GM18517 (cell line): Measurements from ENCODE around the gene RHOA.
"Not testable (repeated sequence)": the region's sequence is repeated elsewhere in the genome, so short reads cannot be mapped to it uniquely, and the experiment has no call there.

Experiments used
- ATAC-seq: cut with Tn5 transposase; IDR thresholded peaks from one replicate; pipeline ENCODE4 v1.9.1; 2021; ENCODE audit warnings: mild to moderate bottlenecking, moderate library complexity; ENCODE audit not compliant: unreplicated experiment

The RHOA gene

GRCh38 chr3:49412632-49413337 lies 1.0 kb upstream of the RHOA start:
- no peak for ATAC-seq

DNA sequence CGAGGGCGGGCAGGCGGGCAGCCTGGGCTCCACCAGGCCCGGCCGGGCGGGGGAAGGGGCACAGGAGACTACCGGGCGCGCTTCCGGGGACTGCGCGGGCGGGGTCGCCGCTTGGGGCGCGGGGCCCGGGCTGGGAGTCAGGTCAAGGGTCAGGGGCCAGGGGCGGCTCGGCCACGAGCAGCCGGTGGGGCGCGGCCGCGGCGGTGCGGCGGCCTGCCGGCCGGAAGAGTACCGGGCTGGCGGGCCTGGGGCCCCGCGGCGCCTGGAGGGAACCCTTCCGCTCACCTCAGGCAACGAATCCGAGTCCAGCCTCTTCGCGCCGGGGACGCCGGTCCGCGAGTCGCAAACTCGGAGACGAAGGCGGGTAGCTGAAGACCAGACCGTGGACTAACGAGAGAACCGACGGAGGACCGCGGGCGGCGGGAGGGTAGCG lies 225 bp downstream of the RHOA start:
- ATAC-seq: peak; percentile 17

DNA sequence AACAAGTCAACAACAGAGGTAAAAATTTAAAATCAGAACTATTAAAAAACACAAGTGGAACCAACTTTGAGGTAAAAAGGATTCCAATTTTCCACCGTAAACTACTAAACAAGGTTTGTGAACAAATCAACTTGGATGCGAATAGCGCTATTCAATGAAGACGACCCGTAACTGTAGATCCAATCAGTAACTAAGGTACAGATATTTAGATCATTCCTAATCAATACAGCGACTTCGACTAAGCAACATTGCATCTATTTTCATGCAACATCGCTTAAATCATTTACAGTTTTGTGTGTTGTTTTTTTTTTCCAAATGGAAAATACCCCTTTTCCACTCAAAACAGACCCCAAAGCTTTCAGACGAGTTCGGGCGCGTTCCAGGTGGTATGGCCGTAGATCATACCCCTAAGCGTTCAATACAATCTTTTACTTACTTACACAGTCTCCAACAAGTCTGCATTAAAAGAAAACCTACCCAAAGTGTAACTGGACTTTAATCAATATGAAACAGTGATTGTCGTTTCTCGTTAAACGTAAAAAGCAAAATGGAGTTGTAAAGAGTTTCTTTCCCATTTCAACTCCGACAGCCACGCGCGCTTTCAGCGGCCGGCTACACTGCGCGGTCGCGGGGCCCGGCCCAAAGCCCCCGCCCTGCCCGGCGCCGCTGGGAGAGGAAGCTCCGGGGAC lies 786 bp downstream of the RHOA start:
- no peak for ATAC-seq

DNA sequence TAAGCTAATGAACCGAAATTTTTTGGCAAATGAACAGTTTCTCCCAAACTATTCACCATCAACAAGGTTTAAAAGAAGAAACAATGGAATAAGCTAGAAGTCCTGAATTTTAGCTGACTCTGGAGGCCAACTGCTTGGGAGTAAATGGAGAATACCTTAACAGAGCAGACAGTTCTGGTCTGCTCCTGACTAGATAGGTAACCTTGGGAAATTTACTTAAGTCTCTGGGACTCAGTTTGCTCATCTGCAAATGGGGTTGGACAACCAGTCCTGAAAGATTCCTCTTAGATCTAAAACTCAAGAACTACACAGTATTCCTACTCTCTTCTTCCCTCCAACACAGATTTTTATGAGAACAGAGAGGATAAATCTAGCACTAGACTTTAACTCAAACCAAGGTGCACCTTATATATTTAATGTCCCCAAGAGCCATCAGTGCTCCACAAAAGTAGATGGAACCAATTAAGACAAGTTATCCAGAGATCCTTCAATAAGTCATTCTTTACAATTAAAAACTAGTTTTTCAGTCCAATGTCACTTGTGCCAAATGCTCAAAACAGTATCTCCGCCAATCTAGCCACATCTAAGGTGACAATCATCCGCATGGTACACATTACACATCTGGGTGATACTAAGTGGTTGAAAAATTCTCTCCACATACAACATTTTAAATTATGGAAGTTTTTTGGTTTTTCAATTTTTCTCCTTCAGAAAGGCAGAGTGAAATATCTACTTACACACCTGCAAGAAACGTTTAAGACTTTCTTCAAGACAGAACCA lies 1.5 kb downstream of the RHOA start:
- ATAC-seq: no peak

DNA sequence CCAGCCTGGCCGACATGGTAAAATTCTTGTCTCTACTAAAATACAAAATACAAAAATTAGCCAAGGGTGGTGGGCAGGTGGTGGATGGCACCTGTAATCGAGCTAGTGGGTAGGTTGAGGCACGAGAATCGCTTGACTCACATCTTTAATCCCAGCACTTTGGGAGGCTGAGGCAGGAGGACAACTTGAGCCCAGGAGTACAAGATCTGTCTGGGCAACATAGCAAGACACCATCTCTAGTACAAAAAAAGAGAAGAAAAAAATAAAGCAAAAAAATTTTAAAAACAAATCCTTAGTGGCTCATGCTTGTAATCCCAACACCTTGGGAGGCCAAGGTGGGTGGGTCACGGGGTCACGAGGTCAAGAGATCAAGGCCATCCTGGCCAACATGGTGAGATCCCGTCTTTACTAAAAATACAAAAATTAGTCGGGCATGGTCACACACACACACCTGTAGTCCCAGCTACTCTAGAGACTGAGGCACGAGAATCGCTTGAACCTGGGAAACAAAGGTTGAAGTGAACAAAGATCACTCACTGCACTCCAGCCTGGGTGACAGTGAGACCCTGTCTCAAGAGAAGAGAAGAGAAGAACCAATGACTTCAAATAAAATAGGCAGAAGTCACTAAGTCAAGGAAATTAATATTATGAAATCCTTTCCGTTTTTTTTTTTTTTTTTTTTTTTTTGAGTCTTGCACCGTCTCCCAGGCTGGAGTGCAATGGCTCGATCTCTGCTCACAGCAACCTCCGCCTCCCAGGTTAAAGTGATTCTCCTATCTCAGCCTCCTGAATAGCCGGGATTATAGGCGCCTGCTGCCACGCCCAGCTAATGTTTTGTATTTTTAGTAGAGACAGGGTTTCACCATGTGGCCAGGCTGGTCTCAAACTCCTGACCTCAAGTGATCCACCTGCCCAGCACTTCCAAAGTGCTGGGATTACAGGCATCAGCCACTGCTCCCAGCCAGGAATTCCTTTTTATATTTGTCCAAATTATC lies 4.9 kb downstream of the RHOA start:
- ATAC-seq: no peak

DNA sequence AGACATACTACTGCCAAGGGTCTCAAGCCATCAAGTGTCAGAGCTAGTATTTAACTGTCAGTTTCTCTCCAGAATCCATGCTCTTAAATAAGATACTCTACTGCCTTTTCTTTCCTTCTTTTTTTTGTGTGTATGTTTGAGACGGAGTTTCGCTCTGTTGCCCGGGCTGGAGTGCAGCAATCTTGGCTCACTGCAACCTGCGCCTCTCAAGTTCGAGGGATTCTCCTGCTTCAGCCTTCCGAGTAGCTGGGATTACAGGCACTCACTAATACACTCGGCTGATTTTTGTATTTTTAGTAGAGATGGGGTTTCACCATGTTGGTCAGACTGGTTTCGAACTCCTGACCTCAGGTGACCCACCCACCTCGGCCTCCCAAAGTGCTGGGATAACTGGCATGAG lies 6.2 kb downstream of the RHOA start:
- ATAC-seq: not testable (repeated sequence)

DNA sequence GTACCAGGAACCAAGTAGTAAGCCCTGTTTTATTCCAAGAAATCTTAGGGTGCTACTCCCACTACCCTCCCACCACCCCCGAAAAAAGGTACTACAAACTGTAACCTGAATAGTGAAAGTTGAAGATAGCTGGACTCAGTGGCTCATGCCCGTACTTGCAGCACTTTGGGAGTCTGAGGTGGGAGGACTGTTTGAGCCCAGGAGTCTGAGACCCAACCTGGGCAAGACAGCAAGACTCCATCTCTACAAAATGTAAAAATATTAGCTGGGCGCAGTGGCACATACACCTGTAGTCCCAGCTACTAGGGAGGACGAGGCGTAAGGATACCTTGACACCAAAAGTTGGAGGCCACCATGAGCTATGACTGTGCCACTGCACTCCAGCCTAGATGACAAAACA lies 7.9 kb downstream of the RHOA start:
- ATAC-seq: no peak

DNA sequence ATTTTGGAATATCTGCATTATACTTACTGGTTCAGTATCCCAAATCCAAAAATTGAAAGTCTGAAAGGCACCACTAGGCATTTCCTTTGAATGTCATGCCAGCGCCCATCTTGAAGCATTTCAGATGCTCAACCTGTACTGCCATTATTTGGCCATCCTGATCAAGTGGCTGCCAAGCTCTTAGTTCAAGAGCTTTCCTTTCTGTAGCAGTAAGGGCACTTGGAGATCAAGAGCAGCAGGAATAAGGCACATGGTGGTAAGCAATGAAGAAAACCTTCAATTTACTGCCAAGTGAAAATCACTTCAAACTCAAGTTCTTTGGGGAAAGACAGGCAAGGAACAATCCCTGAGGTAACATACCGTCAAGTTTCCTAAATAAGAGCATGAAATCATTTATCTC lies 10.0 kb downstream of the RHOA start:
- ATAC-seq: no peak

GRCh38 chr3:49399461-49399860 lies 12.3 kb downstream of the RHOA start:
- no peak for ATAC-seq

DNA sequence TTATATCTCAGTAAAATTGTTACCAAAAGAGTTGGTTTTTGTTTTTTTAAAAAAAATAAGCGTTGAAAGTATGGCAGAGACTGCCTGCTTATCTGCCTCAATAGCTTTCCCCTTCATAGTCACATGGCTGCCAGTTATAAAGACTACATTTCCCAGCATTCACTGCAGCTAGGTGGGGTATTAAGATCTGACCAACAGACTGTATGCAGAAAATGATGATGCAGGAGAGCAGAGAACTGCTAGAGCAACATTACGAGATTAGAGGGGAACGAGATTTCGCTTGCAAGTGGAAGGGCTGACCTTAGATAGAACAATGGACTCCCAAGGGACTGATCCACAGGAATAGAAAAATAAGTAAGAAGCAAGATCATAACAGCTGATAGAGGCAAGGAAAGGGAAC lies 14.3 kb downstream of the RHOA start:
- no peak for ATAC-seq

DNA sequence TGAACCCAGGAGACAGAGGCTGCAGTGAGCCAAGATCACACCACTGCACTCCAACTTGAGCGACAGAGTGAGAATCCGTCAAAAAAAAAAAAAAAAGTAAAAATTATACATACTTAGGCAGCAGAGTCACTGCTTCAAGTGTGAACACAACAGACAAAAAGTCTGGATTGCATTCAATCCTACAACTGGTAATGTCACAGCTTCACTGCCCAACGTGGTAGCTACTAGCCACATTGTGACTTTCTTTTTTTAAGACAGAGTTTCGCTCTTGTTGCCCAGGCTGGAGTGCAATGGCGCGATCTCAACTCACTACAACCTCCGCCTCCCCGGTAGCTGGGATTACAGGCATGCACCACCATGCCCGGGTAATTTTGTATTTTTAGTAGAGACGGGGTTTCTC lies 20.5 kb downstream of the RHOA start:
- not testable (repeated sequence) for ATAC-seq

DNA sequence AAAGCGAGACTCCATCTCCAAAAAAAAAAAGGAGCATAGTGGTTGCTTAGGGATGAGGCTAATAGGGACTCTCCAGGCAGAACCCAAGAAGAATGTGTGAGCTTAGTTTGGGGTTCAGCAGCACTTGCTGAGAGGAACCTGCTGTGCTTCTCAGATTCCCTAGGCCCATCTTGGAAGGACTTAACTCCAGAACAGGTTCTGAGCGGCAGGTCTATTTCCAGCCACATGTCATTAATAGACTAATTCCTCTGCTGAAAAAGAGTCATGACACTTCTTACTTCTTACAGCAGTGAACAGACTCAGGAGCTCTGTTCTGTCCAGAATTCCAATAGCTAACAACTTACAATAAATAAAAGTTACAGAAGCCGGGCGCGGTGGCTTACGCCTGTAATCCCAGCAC lies 22.5 kb downstream of the RHOA start:
- ATAC-seq: no peak

DNA sequence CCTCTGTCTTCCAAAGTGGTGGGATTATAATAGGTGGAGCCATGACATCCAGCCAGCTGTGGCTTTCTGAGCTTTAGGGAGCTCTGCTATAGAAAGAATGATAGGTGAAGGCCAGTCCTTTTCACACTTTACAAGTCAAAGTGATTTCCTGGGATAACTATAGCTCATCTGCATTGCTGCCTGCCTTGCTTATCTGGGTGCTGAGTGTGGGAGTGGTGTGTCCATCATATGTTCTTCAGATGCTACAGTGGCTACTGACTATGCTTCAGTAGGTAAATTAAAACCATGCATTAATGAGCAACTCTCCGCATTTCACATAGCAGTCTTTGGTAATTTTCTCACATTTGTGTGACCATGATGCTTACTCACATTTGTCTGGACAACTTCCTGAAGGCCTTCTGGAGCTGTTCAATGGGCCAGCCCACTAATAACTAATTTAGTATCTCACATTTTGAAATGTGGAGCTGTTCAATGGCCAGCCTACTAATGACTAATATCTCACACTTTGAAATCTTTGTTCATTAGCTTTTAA lies 23.4 kb downstream of the RHOA start:
- no peak for ATAC-seq

DNA sequence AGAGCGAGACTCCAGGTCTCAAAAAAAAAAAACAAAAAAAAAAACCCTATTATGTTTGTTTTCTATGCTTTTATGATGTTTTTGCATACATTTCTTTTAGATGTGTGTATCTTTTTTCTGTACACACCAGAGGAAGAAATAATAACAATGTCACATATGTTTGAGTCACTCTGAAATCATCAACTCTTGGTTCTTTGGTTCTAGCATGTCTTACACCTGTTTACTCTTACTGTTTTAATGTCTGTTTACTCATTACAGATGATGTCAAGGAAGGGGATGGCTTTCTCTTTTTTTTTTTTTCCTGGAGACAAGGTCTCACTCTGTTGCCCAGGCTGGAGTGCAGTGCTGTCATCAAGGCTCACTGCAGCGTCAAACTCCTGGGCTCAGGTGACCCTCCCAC lies 24.1 kb downstream of the RHOA start:
- no peak for ATAC-seq

DNA sequence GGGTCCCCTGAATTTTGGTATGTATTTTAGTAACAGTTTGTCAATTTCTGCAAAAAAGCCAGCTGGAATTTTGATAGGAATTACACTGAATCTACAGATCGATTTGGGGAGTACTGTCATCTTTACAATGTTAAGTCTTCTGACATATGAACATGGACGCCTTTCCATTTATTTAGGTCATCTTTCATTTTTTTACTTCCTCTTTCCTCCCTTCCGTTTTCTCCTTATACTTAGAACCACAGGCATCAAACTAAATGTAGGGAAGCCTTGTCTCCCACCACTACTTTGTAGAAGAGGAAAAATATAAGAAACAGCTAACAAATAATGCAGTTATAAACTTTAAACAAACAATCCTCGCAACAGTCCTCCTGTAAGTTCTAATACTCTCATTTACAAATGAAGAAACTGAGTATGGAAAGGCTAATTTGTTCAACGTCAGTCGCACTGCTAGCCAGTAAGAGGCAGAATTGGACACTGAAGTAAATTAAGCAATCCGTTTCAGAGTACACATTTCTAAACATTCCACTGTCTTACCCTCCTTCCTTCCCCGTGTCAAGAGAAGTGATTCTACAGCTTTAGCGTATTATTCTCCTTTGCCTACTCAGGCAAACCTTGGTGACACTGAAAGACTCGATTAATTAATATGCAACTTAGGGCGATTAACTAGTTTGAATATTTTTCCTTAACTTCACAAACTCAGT lies 25.6 kb downstream of the RHOA start:
- no peak for ATAC-seq

- ATAC-seq: no peak
These were observed 26.2 kb downstream of the RHOA start for GRCh38 chr3:49385617-49386016.

DNA sequence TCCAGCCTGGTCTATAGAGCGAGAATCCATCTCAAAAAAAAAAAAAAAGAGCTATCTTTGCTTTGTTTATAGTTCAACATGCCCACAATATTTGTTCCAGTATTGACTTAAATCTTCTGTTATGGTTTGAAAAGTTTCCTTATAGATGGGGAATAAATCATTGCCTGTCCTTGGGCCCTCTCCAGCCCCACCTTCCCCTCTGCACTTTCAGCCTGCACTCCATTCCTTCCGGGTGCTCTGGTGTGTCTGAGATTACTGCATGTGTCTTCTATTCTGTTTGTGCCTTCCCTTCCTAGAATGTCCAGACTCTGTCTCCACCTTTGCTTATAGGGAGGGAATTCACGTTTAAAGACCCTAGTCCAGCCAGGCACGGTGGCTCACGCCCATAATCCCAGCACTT lies 28.4 kb downstream of the RHOA start:
- no peak for ATAC-seq

DNA sequence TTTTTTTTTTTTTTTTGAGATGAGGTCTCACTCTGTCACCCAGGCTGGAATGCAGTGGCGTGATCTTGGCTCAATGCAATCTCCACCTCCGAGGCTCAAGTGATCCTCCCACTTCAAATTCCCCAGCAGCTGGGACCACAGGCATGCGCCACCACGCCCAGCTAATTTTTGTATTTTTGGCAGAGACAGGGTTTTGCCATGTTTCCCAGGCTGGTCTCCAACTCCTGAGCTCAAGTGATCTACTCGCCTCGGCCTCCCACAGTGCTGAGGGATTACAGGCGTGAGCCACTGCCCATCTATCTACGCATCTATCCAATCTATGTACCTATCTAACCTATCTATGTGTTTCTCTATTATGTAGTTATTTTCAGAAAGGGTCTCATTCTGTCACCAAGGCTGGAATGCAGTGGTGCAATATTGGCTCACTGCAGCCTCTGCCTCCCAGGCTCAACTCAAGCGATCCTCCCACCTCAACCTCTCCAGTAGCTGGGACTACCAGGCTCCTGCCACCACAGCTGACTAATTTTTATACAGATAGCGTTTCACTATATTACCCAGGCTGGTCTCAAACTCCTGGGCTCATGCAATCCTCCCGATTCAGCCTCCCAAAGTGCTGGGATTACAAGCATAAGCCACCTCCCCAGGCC lies 33.4 kb downstream of the RHOA start:
- no peak for ATAC-seq

- no peak for ATAC-seq
These were observed 34.3 kb downstream of the RHOA start for GRCh38 chr3:49377483-49377882.
